ACHN (cell line): ENCODE measurements around the gene ZNF729.
"Not testable (repeated sequence)": the region's sequence is repeated elsewhere in the genome, so short reads cannot be mapped to it uniquely, and the experiment has no call there.

ENCODE experiments used
- DNase-seq: peaks from one replicate; pipeline ENCODE4 v3.0.0-alpha.2; 2015
- in situ Hi-C: cut with HindIII; loops from 2 replicates; pipeline ENCODE4 v1.10.0; 2017; ENCODE audit warnings: low sequenced_read_pairs, low pct_ligation_motif_present, low pct_unique_long_range_greater_than_20kb

The ZNF729 gene

GRCh38 chr19:22286151-22286810 is at the start of gene ZNF729:
TSS of gene ZNF729 (plus strand) at chr19:22286441. CDS start at chr19:22286526, 85 bp downstream.
- DNase-seq, result no peak
- in situ Hi-C loops, result no loop called here

GRCh38 chr19:22256856-22257255 is 29.4 kb upstream of the ZNF729 start:
- DNase-seq, result no peak
- in situ Hi-C loops, result no loop called here

- in situ Hi-C loops, result no loop called here
- no peak for DNase-seq
These were observed 28.9 kb upstream of the ZNF729 start for GRCh38 chr19:22257381-22257780.

- no peak for DNase-seq
- in situ Hi-C loops, result no loop called here
These were observed 28.3 kb upstream of the ZNF729 start for GRCh38 chr19:22257916-22258315.

- DNase-seq, result no peak
- in situ Hi-C loops, result no loop called here
These were observed 25.7 kb upstream of the ZNF729 start for GRCh38 chr19:22260499-22260898.

- DNase-seq, result no peak
- in situ Hi-C loops, result no loop called here
These were observed 24.6 kb upstream of the ZNF729 start for GRCh38 chr19:22261596-22261995.

GRCh38 chr19:22263121-22263520 is 23.1 kb upstream of the ZNF729 start:
- in situ Hi-C loops, result no loop called here
- DNase-seq, result no peak

GRCh38 chr19:22321554-22321953 is 35.3 kb downstream of the ZNF729 start:
- in situ Hi-C loops, DNase-seq: not testable (repeated sequence)

- DNase-seq, result no peak
- in situ Hi-C loops, result no loop called here
These were observed 40.0 kb downstream of the ZNF729 start for GRCh38 chr19:22326219-22326618.

- in situ Hi-C loops, result no loop called here
- no peak for DNase-seq
These were observed 41.1 kb downstream of the ZNF729 start for GRCh38 chr19:22327321-22327720.

GRCh38 chr19:22331521-22331920 is 45.3 kb downstream of the ZNF729 start:
- in situ Hi-C loops, result no loop called here
- no peak for DNase-seq

GRCh38 chr19:22332924-22333323 is 46.7 kb downstream of the ZNF729 start:
- peak; percentile 0 for DNase-seq
- in situ Hi-C loops, result no loop called here

GRCh38 chr19:22335716-22336115 is 49.5 kb downstream of the ZNF729 start:
- DNase-seq, result no peak
- in situ Hi-C loops, result no loop called here

GRCh38 chr19:22354665-22355064 is 68.4 kb downstream of the ZNF729 start:
- DNase-seq, result no peak
- in situ Hi-C loops, result no loop called here
